Measurements from ENCODE around the gene PACC1. TPM values are rescaled to one million over a fixed set of nuclear protein-coding genes. Genes with fewer than 3 reads are reported as not detected.

The PACC1 gene
- total and polyA plus RNA-seq, 5 experiments from 2014 or later, result 8.0 to 15.5 (median 10.5) TPM

- peak within 1 kb of the TSS; percentile 60 to 85 (median 80) for H3K4me3 Mint-ChIP-seq
- POLR2A ChIA-PET, result interaction anchor here (2.1 kb wide), 1 partner anchor 147 kb away, joined by 12 read pairs; the partner anchor contains the start of gene PPP2R5A
- no peaks in the 10 kb centered on the region for H3K27me3 Mint-ChIP-seq
- no peaks in the 10 kb centered on the region for H3K36me3 Mint-ChIP-seq
- ATAC-seq (peak; percentile 97 to 99), DNase-seq (peak; percentile 51 to 76 (median 70))
- peak within 1 kb of the TSS in 9 of 10 donors; percentile 23 to 87 (median 68) for H3K27ac Mint-ChIP-seq
- H3K9me3 Mint-ChIP-seq, result no peaks in the 10 kb centered on the region
- peaks cover 14 to 33% (median 25%) of the 10 kb centered on the region in 4 donors for H3K4me1 Mint-ChIP-seq
Measured at GRCh38 chr1:212432661-212433576, 18.2 kb upstream of the PACC1 start, which contains the start of gene NENF. TSS of gene NENF (plus strand) at chr1:212432920. CDS start at chr1:212432944, 24 bp downstream.

- ATAC-seq, result no peak
- peaks cover 0 to 2% (median 0%) of the 10 kb centered on the region in 5 donors for H3K27me3 Mint-ChIP-seq
- no peaks in the 10 kb centered on the region for H3K9me3 Mint-ChIP-seq
- H3K27ac Mint-ChIP-seq, result peak overlapping the region in 6 of 10 donors; percentile 1 to 86 (median 70)
- H3K4me3 Mint-ChIP-seq, result peak overlapping the region; percentile 60 to 85 (median 76)
- H3K4me1 Mint-ChIP-seq, result peaks cover 12 to 30% (median 24%) of the 10 kb centered on the region in 4 donors
- H3K36me3 Mint-ChIP-seq, result no peaks in the 10 kb centered on the region
- no peak for DNase-seq
- POLR2A ChIA-PET, result interaction anchor here (2.1 kb wide), 1 partner anchor 146 kb away, joined by 12 read pairs; the partner anchor contains the start of gene PPP2R5A
Measured at GRCh38 chr1:212432272-212432660, 17.6 kb upstream of the PACC1 start.

GRCh38 chr1:212431644-212432043 is 17.0 kb upstream of the PACC1 start:
- H3K27ac Mint-ChIP-seq, result peak overlapping the region in 3 of 10 donors; percentile 23 to 68 (median 49)
- H3K36me3 Mint-ChIP-seq, result no peaks in the 10 kb centered on the region
- H3K27me3 Mint-ChIP-seq, result peaks cover 0 to 2% (median 0%) of the 10 kb centered on the region in 5 donors
- no peaks in the 10 kb centered on the region for H3K9me3 Mint-ChIP-seq
- POLR2A ChIA-PET, result interaction anchor here (2.1 kb wide), 1 partner anchor 145 kb away, joined by 12 read pairs; the partner anchor contains the start of gene PPP2R5A
- ATAC-seq, result no peak
- H3K4me3 Mint-ChIP-seq, result peak overlapping the region in 6 of 10 donors; percentile 11 to 60 (median 50)
- DNase-seq, result no peak
- H3K4me1 Mint-ChIP-seq, result peaks cover 11 to 28% (median 23%) of the 10 kb centered on the region in 4 donors

- DNase-seq, result no peak
- POLR2A ChIA-PET, result no interaction called here
- no peaks in the 10 kb centered on the region for H3K9me3 Mint-ChIP-seq
- peak overlapping the region in 1 of 10 donors; percentile 59 for H3K4me3 Mint-ChIP-seq
- peaks cover 0 to 2% (median 0%) of the 10 kb centered on the region in 5 donors for H3K27me3 Mint-ChIP-seq
- H3K36me3 Mint-ChIP-seq, result no peaks in the 10 kb centered on the region
- peaks cover 11 to 26% (median 22%) of the 10 kb centered on the region in 4 donors for H3K4me1 Mint-ChIP-seq
- ATAC-seq, result no peak
- no peak overlapping the region for H3K27ac Mint-ChIP-seq
Measured at GRCh38 chr1:212430955-212431394, 16.3 kb upstream of the PACC1 start.

- Mint-ChIP-seq H3K4me1 (peaks cover 11 to 26% (median 21%) of the 10 kb centered on the region in 4 donors), H3K27me3 (peaks cover 0 to 2% (median 0%) of the 10 kb centered on the region in 5 donors), H3K27ac (no peak overlapping the region), H3K36me3 (no peaks in the 10 kb centered on the region), H3K4me3 (no peak overlapping the region), H3K9me3 (no peaks in the 10 kb centered on the region)
- DNase-seq, result no peak
- ATAC-seq, result no peak
- POLR2A ChIA-PET, result no interaction called here
Measured at GRCh38 chr1:212430416-212430815, 15.7 kb upstream of the PACC1 start.

- Mint-ChIP-seq H3K27ac (no peak overlapping the region), H3K27me3 (peaks cover 0 to 7% (median 2%) of the 10 kb centered on the region in 5 donors), H3K9me3 (no peaks in the 10 kb centered on the region), H3K4me3 (no peak overlapping the region), H3K36me3 (no peaks in the 10 kb centered on the region), H3K4me1 (peaks cover 6 to 12% (median 10%) of the 10 kb centered on the region in 4 donors)
- POLR2A ChIA-PET, result no interaction called here
- ATAC-seq (no peak), DNase-seq (no peak)
Measured at GRCh38 chr1:212428496-212428895, 13.8 kb upstream of the PACC1 start.

- H3K4me1 Mint-ChIP-seq, result no peaks in the 10 kb centered on the region
- no peak overlapping the region for H3K27ac Mint-ChIP-seq
- no peaks in the 10 kb centered on the region for H3K36me3 Mint-ChIP-seq
- POLR2A ChIA-PET, result no interaction called here
- DNase-seq, result no peak
- no peaks in the 10 kb centered on the region for H3K9me3 Mint-ChIP-seq
- ATAC-seq, result no peak
- H3K4me3 Mint-ChIP-seq, result no peak overlapping the region
- H3K27me3 Mint-ChIP-seq, result peaks cover 0 to 10% (median 3%) of the 10 kb centered on the region in 5 donors
Measured at GRCh38 chr1:212423879-212424278, 9.2 kb upstream of the PACC1 start.

- ATAC-seq, result no peak
- no peaks in the 10 kb centered on the region for H3K36me3 Mint-ChIP-seq
- H3K9me3 Mint-ChIP-seq, result no peaks in the 10 kb centered on the region
- no peak overlapping the region for H3K27ac Mint-ChIP-seq
- no peak overlapping the region for H3K4me3 Mint-ChIP-seq
- peaks cover 0 to 5% (median under 1%) of the 10 kb centered on the region in 4 donors for H3K4me1 Mint-ChIP-seq
- H3K27me3 Mint-ChIP-seq, result peaks cover 0 to 10% (median 2%) of the 10 kb centered on the region in 5 donors
- POLR2A ChIA-PET, result no interaction called here
- DNase-seq, result no peak
Measured at GRCh38 chr1:212421165-212421564, 6.5 kb upstream of the PACC1 start.

- POLR2A ChIA-PET, result interaction anchor here (1.2 to 1.3 kb wide), 2 partner anchors 41 to 129 kb away, joined by 3 to 12 read pairs; partner anchors contain the start of gene PPP2R5A
- Mint-ChIP-seq H3K27me3 (no peaks in the 10 kb centered on the region), H3K36me3 (peaks cover 0 to 16% (median 5%) of the 10 kb centered on the region in 3 donors)
Measured at GRCh38 chr1:212415107-212415841, 588 bp upstream of the PACC1 start.

GRCh38 chr1:212413902-212414327 is 771 bp downstream of the PACC1 start:
- Mint-ChIP-seq H3K9me3 (no peaks in the 10 kb centered on the region), H3K27me3 (no peaks in the 10 kb centered on the region), H3K27ac (peak overlapping the region; percentile 68 to 96 (median 88)), H3K4me1 (peaks cover 31 to 51% (median 48%) of the 10 kb centered on the region in 4 donors), H3K36me3 (peaks cover 10 to 30% (median 15%) of the 10 kb centered on the region in 3 donors), H3K4me3 (peak overlapping the region; percentile 83 to 100 (median 98))
- DNase-seq (no peak), ATAC-seq (no peak)
- POLR2A ChIA-PET, result interaction anchor here (1.2 to 1.3 kb wide), 2 partner anchors 43 to 128 kb away, joined by 3 to 12 read pairs; partner anchors contain the start of gene PPP2R5A

More at GRCh38 chr1:212415107-212415841, 588 bp upstream of the PACC1 start:
- Mint-ChIP-seq H3K4me1 (peaks cover 23 to 51% (median 47%) of the 10 kb centered on the region in 4 donors), H3K9me3 (no peaks in the 10 kb centered on the region), H3K4me3 (peak overlapping the region; percentile 83 to 100 (median 98)), H3K27ac (peak overlapping the region; percentile 68 to 96 (median 95))
- ATAC-seq (no peak), DNase-seq (peak in 3 of 10 donors; percentile 2 to 11 (median 11))

- Mint-ChIP-seq H3K27ac (no peak overlapping the region), H3K9me3 (no peaks in the 10 kb centered on the region), H3K36me3 (peaks cover 10 to 43% (median 23%) of the 10 kb centered on the region in 3 donors), H3K4me1 (peaks cover 30 to 51% (median 48%) of the 10 kb centered on the region in 4 donors), H3K27me3 (no peaks in the 10 kb centered on the region), H3K4me3 (peak overlapping the region in 6 of 10 donors; percentile 41 to 100 (median 96))
- ATAC-seq (no peak), DNase-seq (no peak)
- POLR2A ChIA-PET, result no interaction called here
Measured at GRCh38 chr1:212412374-212412773, 2.3 kb downstream of the PACC1 start.

- Mint-ChIP-seq H3K9me3 (no peaks in the 10 kb centered on the region), H3K27ac (no peak overlapping the region), H3K4me1 (peaks cover 30 to 45% (median 40%) of the 10 kb centered on the region in 4 donors), H3K4me3 (no peak overlapping the region), H3K36me3 (peaks cover 10 to 56% (median 35%) of the 10 kb centered on the region in 3 donors), H3K27me3 (no peaks in the 10 kb centered on the region)
- POLR2A ChIA-PET, result no interaction called here
- DNase-seq (peak in 1 of 10 donors; percentile 27), ATAC-seq (no peak)
Measured at GRCh38 chr1:212410231-212410820, 4.4 kb downstream of the PACC1 start.

All from naive thymus-derived CD8-positive, alpha-beta T cell (primary cell).